Vagina (tissue), 2 donors: ENCODE measurements around the gene RAB20. TPM values are rescaled to one million over a fixed set of nuclear protein-coding genes. Genes with fewer than 3 reads are reported as not detected.

Source experiments
- DNase-seq, 2 donors: peaks; one replicate each; pipeline ENCODE4 v3.0.0-alpha.2; 2017; ENCODE audit errors: extremely low spot score in 2 of 2
- H3K27ac ChIP-seq: fragments of 200-600 bp; sonication (generic); one replicate; pipeline ENCODE4 v1.5.1; 2019
- H3K27me3 ChIP-seq: fragments of 200-600 bp; sonication (generic); one replicate; pipeline ENCODE4 v1.5.1; 2019
- H3K36me3 ChIP-seq, 2 donors: fragments of 200-600 bp; sonication (generic); one replicate each; pipeline ENCODE4 v1.5.1; 2017 to 2019
- H3K4me1 ChIP-seq: fragments of 200-600 bp; sonication (generic); one replicate; pipeline ENCODE4 v1.5.1; 2019
- H3K4me3 ChIP-seq, 2 donors: fragments of 200-600 bp; sonication (generic); 1 replicate in 1 of 2; 2 replicates in 1 of 2; pipeline ENCODE4 v1.5.1; 2016 to 2019
- H3K9me3 ChIP-seq: fragments of 200-600 bp; sonication (generic); one replicate; pipeline ENCODE4 v1.5.1; 2019
- POLR2A ChIP-seq, 2 donors: fragments of 450-650 bp; IDR thresholded peaks; one replicate each; pipeline ENCODE4 v1.6.1; 2017; ENCODE audit warnings: antibody characterized with exemption in 2 of 2, mild to moderate bottlenecking in 2 of 2, moderate library complexity in 2 of 2
- POLR2AphosphoS5 ChIP-seq, 2 donors: sonication (generic); formaldehyde crosslinking; IDR thresholded peaks; one replicate each; pipeline ENCODE4 v1.9.0; 2017; ENCODE audit warnings: antibody characterized with exemption in 2 of 2, mild to moderate bottlenecking in 2 of 2, low read depth in 1 of 2; ENCODE audit not compliant: insufficient read depth in 1 of 2
- intact Hi-C: fragments of 100-400 bp; cut with DNase I; formaldehyde crosslinking; loops from one replicate; pipeline ENCODE4 v1.15.1; 2023
- total RNA-seq: library from RNA; depleted of rRNA; stranded (reverse); fragments of >200 nt; gene quantifications from one replicate; pipeline ENCODE4 v1.2.3, GENCODE V29; 2016
- TF ChIP-seq, protein P1 (sequence below), 3 experiments: fragments of 450-650 bp in 2 of 3; fragments of 200-600 bp in 1 of 3; sonication (generic) in 1 of 3; IDR thresholded peaks; one replicate each; pipeline ENCODE4 v1.5.1; 2017 to 2019; ENCODE audit warnings: antibody characterized with exemption in 3 of 3, mild to moderate bottlenecking in 2 of 3, moderate library complexity in 2 of 3

Gene RAB20
- total RNA-seq, 1 donor from 2014 or later = 15.2 TPM

DNA sequence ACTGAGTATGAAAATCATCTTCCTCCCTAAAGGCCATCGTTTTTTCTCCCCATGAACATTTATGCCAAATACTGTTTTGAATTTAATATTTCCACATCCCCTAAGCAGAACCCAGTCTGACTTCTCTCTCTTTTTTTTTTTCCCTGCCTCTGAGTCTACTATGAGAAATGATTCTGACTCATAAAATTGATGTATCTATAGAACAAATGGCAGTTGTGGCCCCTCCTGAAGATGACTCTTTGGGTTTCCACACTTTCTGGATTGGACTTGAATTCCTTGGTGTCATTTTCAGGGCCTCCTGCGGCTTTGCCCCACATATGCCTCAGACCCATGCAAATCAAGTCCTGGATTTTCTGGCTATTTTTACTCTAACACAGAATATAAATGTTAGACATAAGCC is 31.1 kb upstream of the RAB20 start:
- Histone ChIP-seq H3K36me3 (no peaks in the 10 kb centered on the region), H3K4me3 (no peak overlapping the region), H3K27me3 (no peaks in the 10 kb centered on the region), H3K4me1 (peaks cover 4% of the 10 kb centered on the region), H3K27ac (no peak overlapping the region), H3K9me3 (no peaks in the 10 kb centered on the region)
- TF ChIP-seq POLR2A (IDR thresholded peaks at IDR 0.05) (no peak), POLR2AphosphoS5 (IDR thresholded peaks at IDR 0.05; ENCODE audit: insufficient read depth in 1 of 2, low read depth in 1 of 2) (no peak)
- TF ChIP-seq, protein P1, sequence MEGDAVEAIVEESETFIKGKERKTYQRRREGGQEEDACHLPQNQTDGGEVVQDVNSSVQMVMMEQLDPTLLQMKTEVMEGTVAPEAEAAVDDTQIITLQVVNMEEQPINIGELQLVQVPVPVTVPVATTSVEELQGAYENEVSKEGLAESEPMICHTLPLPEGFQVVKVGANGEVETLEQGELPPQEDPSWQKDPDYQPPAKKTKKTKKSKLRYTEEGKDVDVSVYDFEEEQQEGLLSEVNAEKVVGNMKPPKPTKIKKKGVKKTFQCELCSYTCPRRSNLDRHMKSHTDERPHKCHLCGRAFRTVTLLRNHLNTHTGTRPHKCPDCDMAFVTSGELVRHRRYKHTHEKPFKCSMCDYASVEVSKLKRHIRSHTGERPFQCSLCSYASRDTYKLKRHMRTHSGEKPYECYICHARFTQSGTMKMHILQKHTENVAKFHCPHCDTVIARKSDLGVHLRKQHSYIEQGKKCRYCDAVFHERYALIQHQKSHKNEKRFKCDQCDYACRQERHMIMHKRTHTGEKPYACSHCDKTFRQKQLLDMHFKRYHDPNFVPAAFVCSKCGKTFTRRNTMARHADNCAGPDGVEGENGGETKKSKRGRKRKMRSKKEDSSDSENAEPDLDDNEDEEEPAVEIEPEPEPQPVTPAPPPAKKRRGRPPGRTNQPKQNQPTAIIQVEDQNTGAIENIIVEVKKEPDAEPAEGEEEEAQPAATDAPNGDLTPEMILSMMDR (IDR thresholded peaks at IDR 0.05) = no peak
- intact Hi-C loops = loop anchor here (10.0 kb wide), 1 partner anchor 222 kb away; no protein-coding TSS in a partner anchor
- no peak for DNase-seq

DNA sequence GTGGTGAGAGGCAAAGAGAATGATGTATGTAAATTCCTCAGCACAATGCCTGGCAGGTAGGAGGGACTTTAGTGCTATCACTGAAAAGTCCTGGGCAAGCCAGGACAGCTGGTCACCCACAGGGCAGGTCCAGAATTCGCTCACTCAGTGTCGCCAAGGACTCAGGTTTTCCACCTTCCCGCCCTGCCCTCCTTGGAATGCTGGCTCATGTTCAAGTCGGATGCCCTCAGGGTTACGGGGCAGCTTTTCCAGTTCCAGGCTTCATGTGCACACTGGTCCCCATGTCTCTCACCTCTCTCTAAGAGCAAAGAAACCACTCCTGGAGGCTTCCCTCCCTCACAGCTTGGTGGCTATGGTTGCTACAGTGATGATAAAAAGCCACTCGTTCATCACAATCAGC is 29.1 kb upstream of the RAB20 start:
- Histone ChIP-seq H3K27ac (no peak overlapping the region), H3K4me3 (no peak overlapping the region), H3K27me3 (no peaks in the 10 kb centered on the region), H3K36me3 (no peaks in the 10 kb centered on the region), H3K9me3 (no peaks in the 10 kb centered on the region), H3K4me1 (no peaks in the 10 kb centered on the region)
- no peak for TF ChIP-seq POLR2AphosphoS5 (IDR thresholded peaks at IDR 0.05; ENCODE audit: insufficient read depth in 1 of 2, low read depth in 1 of 2)
- intact Hi-C loops = loop anchor here (10.0 kb wide), 1 partner anchor 224 kb away; no protein-coding TSS in a partner anchor
- DNase-seq = no peak

DNA sequence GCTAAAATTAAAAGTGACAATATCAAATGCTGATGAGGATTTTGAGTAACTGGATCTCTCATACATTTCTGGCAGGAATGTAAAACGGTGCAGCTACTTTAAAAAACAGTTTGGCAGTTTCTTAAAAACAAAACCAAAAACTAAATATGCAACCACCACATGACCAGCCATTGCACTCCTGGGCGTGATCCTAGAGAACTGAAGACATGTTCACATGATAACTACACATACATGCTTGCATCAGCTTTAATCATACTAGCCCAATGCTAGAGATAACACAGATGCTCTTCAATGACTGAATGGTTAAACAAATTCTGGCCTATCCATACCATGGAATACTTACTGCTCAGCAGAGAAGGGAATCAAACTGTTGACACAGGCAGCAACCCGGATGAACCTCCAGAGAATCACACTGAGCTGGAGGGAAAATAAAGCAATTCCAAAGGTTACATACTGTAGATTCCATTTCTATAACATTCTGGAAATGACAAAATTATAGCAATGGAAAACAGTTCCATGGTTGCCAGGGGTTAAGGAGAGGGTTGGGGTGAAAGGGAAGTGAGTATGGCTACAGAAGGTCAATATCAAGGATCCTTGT is 28.4 kb upstream of the RAB20 start:
- Histone ChIP-seq H3K9me3 (no peaks in the 10 kb centered on the region), H3K27ac (no peak overlapping the region), H3K4me3 (no peak overlapping the region), H3K4me1 (no peaks in the 10 kb centered on the region), H3K27me3 (no peaks in the 10 kb centered on the region), H3K36me3 (no peaks in the 10 kb centered on the region)
- no peak for DNase-seq
- intact Hi-C loops = loop anchor here (10.0 kb wide), 1 partner anchor 225 kb away; no protein-coding TSS in a partner anchor
- TF ChIP-seq, protein P1 (IDR thresholded peaks at IDR 0.05) = no peak
- TF ChIP-seq POLR2A (IDR thresholded peaks at IDR 0.05) = no peak
- TF ChIP-seq POLR2AphosphoS5 (IDR thresholded peaks at IDR 0.05; ENCODE audit: insufficient read depth in 1 of 2, low read depth in 1 of 2) = no peak

DNA sequence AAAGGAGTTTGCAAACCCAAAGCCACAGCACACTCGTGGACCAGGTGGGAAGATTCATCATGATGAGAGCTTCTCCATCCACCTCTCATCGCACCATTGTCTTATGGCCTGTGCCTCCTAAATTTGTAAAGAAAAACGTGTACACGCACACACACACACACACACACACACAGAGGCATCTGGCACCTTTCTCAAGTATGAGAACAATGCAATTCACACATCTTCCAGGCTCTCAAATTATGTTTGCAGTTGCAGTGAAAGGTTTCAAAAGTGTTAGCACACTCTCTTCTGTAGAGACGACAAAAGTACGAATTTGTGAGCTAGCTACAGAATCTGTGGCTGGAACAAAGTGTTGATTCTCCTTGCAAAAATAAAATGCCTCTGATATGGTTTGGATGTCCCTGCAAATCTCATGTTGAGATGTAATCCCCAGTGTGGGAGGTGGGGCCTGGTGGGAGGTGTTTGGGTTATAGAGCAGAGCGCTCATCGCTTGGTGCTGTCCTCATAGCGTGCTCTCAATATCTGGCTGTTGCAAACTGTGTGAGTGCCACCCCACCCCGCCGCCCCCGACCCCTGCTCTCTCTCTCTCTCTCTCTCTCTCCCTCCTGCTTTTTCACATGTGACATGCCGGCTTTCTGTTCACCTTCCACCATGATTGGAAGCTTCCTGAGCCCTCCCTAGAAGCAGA is 21.8 kb upstream of the RAB20 start:
- DNase-seq = peak in 1 of 2 donors; percentile 61
- Histone ChIP-seq H3K9me3 (no peaks in the 10 kb centered on the region), H3K4me3 (no peak overlapping the region), H3K4me1 (no peaks in the 10 kb centered on the region), H3K27ac (no peak overlapping the region), H3K36me3 (no peaks in the 10 kb centered on the region), H3K27me3 (no peaks in the 10 kb centered on the region)
- intact Hi-C loops = no loop called here
- TF ChIP-seq POLR2AphosphoS5 (IDR thresholded peaks at IDR 0.05; ENCODE audit: insufficient read depth in 1 of 2, low read depth in 1 of 2) (no peak), POLR2A (IDR thresholded peaks at IDR 0.05) (no peak)
- TF ChIP-seq, protein P1 (IDR thresholded peaks at IDR 0.05) = no peak

DNA sequence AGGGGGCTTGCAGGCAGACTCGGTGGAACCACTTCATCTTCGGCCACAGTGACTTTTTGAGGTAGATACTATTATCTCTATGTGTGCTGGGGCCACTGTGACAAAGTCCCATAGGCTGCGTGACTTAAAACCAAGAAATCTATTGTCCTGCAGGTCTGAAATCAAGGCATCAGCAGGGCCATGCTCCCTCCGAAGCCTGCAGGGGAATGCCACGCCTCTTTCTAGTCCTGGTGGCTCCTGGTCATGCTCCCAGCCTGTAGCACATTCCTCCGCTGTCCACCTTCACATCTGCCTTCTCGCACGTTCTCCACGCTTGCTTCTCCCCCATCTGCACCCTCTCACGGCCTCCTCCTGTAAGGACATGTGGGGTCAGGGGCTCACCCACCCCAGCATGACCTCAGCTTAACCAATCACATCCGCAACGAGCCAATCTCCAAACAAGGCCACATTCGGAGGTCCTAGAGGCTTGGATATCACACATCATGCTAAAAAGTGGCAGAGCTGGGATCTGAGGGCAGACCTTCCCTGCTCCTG is 21.0 kb upstream of the RAB20 start:
- no peaks in the 10 kb centered on the region for H3K36me3 ChIP-seq
- no peaks in the 10 kb centered on the region for H3K9me3 ChIP-seq
- TF ChIP-seq, protein P1 (IDR thresholded peaks at IDR 0.05) = no peak
- TF ChIP-seq POLR2A (IDR thresholded peaks at IDR 0.05) = no peak
- TF ChIP-seq POLR2AphosphoS5 (IDR thresholded peaks at IDR 0.05; ENCODE audit: insufficient read depth in 1 of 2, low read depth in 1 of 2) = no peak
- H3K4me3 ChIP-seq = no peak overlapping the region
- H3K27ac ChIP-seq = no peak overlapping the region
- no peaks in the 10 kb centered on the region for H3K27me3 ChIP-seq
- intact Hi-C loops = no loop called here
- DNase-seq = no peak
- H3K4me1 ChIP-seq = no peaks in the 10 kb centered on the region
